Activated T-cell treated with anti-CD3 and anti-CD28 coated beads, Interleukin-2, amount 50 U/mL, for 72 hours (primary cell): ENCODE data around the gene RNF11. TPM values are rescaled to one million over a fixed set of nuclear protein-coding genes. Genes with fewer than 3 reads are reported as not detected.
A peak's percentile ranks its signal among the peaks of the same experiment; 100 is the strongest.

Source experiments
- ATAC-seq, 2 donors: fragments of 150-1000 bp; cut with Tn5 transposase; replicated peaks in 1 of 2; 2 replicates each; pipeline ENCODE4 v1.10.0; 2021; ENCODE audit warnings: moderate library complexity in 2 of 2, mild to moderate bottlenecking in 1 of 2
- DNase-seq, 2 donors: peaks; one replicate each; pipeline ENCODE4 v3.0.0; 2021 to 2022; ENCODE audit warnings: mixed read lengths in 1 of 2
- H3K27ac Mint-ChIP-seq: one replicate; pipeline ENCODE4 v1.8.0; 2022; ENCODE audit warnings: mild to moderate bottlenecking, moderate library complexity, mixed read lengths
- H3K27me3 Mint-ChIP-seq: one replicate; pipeline ENCODE4 v1.8.0; 2022; ENCODE audit warnings: low read depth, mixed read lengths
- H3K36me3 Mint-ChIP-seq, 2 donors: one replicate each; pipeline ENCODE4 v1.8.0; 2022; ENCODE audit warnings: mixed read lengths in 2 of 2, mild to moderate bottlenecking in 1 of 2; ENCODE audit not compliant: insufficient read depth in 2 of 2
- H3K4me1 Mint-ChIP-seq: one replicate; pipeline ENCODE4 v1.8.0; 2022; ENCODE audit warnings: low read depth, mixed read lengths
- H3K4me3 Mint-ChIP-seq, 2 donors: one replicate each; pipeline ENCODE4 v1.8.0; 2022; ENCODE audit warnings: mild to moderate bottlenecking in 2 of 2, mixed read lengths in 2 of 2, moderate library complexity in 2 of 2
- H3K9me3 Mint-ChIP-seq, 2 donors: one replicate each; pipeline ENCODE4 v1.8.0; 2022; ENCODE audit warnings: mixed read lengths in 2 of 2
- total RNA-seq, 2 donors: library from RNA; stranded (reverse); gene quantifications; one replicate each; pipeline ENCODE4 v1.2.3, GENCODE V29; 2022

The RNF11 gene
- total RNA-seq, 2 donors from 2014 or later, result 23.7 to 28.0 TPM

GRCh38 chr1:51305371-51305823 lies 69.3 kb downstream of the RNF11 start:
- no peak for DNase-seq
- Mint-ChIP-seq H3K27ac (no peak overlapping the region), H3K27me3 (no peaks in the 10 kb centered on the region), H3K9me3 (no peaks in the 10 kb centered on the region), H3K4me3 (no peak overlapping the region), H3K4me1 (peaks cover 28% of the 10 kb centered on the region), H3K36me3 (no peaks in the 10 kb centered on the region)
- no peak for ATAC-seq

- no peaks in the 10 kb centered on the region for H3K27me3 Mint-ChIP-seq
- no peak overlapping the region for H3K27ac Mint-ChIP-seq
- H3K9me3 Mint-ChIP-seq, result no peaks in the 10 kb centered on the region
- DNase-seq (no peak), ATAC-seq (no peak)
- peaks cover 22% of the 10 kb centered on the region for H3K4me1 Mint-ChIP-seq
- no peaks in the 10 kb centered on the region for H3K36me3 Mint-ChIP-seq
- no peak overlapping the region for H3K4me3 Mint-ChIP-seq
Observed at GRCh38 chr1:51306950-51307349, 70.9 kb downstream of the RNF11 start.

- DNase-seq (no peak), ATAC-seq (no peak)
- H3K27ac Mint-ChIP-seq, result no peak overlapping the region
- H3K36me3 Mint-ChIP-seq, result no peaks in the 10 kb centered on the region
- H3K9me3 Mint-ChIP-seq, result no peaks in the 10 kb centered on the region
- no peak overlapping the region for H3K4me3 Mint-ChIP-seq
- peaks cover 21% of the 10 kb centered on the region for H3K4me1 Mint-ChIP-seq
- no peaks in the 10 kb centered on the region for H3K27me3 Mint-ChIP-seq
Observed at GRCh38 chr1:51308636-51309035, 72.6 kb downstream of the RNF11 start.

GRCh38 chr1:51309291-51309690 lies 73.2 kb downstream of the RNF11 start:
- H3K4me1 Mint-ChIP-seq, result peaks cover 21% of the 10 kb centered on the region
- no peaks in the 10 kb centered on the region for H3K27me3 Mint-ChIP-seq
- no peaks in the 10 kb centered on the region for H3K36me3 Mint-ChIP-seq
- H3K4me3 Mint-ChIP-seq, result no peak overlapping the region
- H3K9me3 Mint-ChIP-seq, result no peaks in the 10 kb centered on the region
- H3K27ac Mint-ChIP-seq, result no peak overlapping the region
- ATAC-seq (no peak), DNase-seq (no peak)

GRCh38 chr1:51310871-51311613 lies 75.0 kb downstream of the RNF11 start:
- no peak for ATAC-seq
- Mint-ChIP-seq H3K27ac (no peak overlapping the region), H3K9me3 (no peaks in the 10 kb centered on the region), H3K27me3 (no peaks in the 10 kb centered on the region), H3K4me3 (no peak overlapping the region), H3K4me1 (peaks cover 30% of the 10 kb centered on the region), H3K36me3 (no peaks in the 10 kb centered on the region)
- no peak for DNase-seq

- Mint-ChIP-seq H3K27ac (no peak overlapping the region), H3K4me1 (peaks cover 34% of the 10 kb centered on the region), H3K4me3 (no peak overlapping the region), H3K9me3 (no peaks in the 10 kb centered on the region), H3K36me3 (no peaks in the 10 kb centered on the region), H3K27me3 (no peaks in the 10 kb centered on the region)
- DNase-seq (no peak), ATAC-seq (no peak)
Observed at GRCh38 chr1:51311826-51312225, 75.8 kb downstream of the RNF11 start.

- Mint-ChIP-seq H3K4me3 (no peak overlapping the region), H3K36me3 (no peaks in the 10 kb centered on the region), H3K9me3 (no peaks in the 10 kb centered on the region), H3K27ac (no peak overlapping the region), H3K4me1 (peaks cover 34% of the 10 kb centered on the region), H3K27me3 (no peaks in the 10 kb centered on the region)
- ATAC-seq, result no peak
- DNase-seq, result no peak
Observed at GRCh38 chr1:51312718-51313117, 76.6 kb downstream of the RNF11 start.

GRCh38 chr1:51313268-51313852 lies 77.3 kb downstream of the RNF11 start:
- no peaks in the 10 kb centered on the region for H3K36me3 Mint-ChIP-seq
- DNase-seq, result no peak
- ATAC-seq, result no peak
- peaks cover 34% of the 10 kb centered on the region for H3K4me1 Mint-ChIP-seq
- H3K27ac Mint-ChIP-seq, result no peak overlapping the region
- no peaks in the 10 kb centered on the region for H3K9me3 Mint-ChIP-seq
- no peak overlapping the region for H3K4me3 Mint-ChIP-seq
- H3K27me3 Mint-ChIP-seq, result no peaks in the 10 kb centered on the region

- ATAC-seq, result peak; percentile 81 to 83
- Mint-ChIP-seq H3K27me3 (no peaks in the 10 kb centered on the region), H3K36me3 (no peaks in the 10 kb centered on the region), H3K27ac (no peak overlapping the region), H3K9me3 (no peaks in the 10 kb centered on the region), H3K4me1 (peaks cover 34% of the 10 kb centered on the region), H3K4me3 (no peak overlapping the region)
- DNase-seq, result peak; percentile 25 to 33
Observed at GRCh38 chr1:51313961-51314777, 78.1 kb downstream of the RNF11 start.

GRCh38 chr1:51314974-51315373 lies 78.9 kb downstream of the RNF11 start:
- Mint-ChIP-seq H3K9me3 (no peaks in the 10 kb centered on the region), H3K4me1 (peaks cover 34% of the 10 kb centered on the region), H3K27me3 (no peaks in the 10 kb centered on the region), H3K4me3 (no peak overlapping the region), H3K36me3 (no peaks in the 10 kb centered on the region), H3K27ac (no peak overlapping the region)
- DNase-seq, result no peak
- no peak for ATAC-seq

GRCh38 chr1:51316113-51316845 lies 80.2 kb downstream of the RNF11 start:
- Mint-ChIP-seq H3K9me3 (no peaks in the 10 kb centered on the region), H3K27ac (no peak overlapping the region), H3K36me3 (no peaks in the 10 kb centered on the region), H3K27me3 (no peaks in the 10 kb centered on the region), H3K4me3 (no peak overlapping the region), H3K4me1 (peaks cover 27% of the 10 kb centered on the region)
- DNase-seq, result no peak
- peak; percentile 51 to 59 for ATAC-seq

GRCh38 chr1:51316846-51317120 lies 80.7 kb downstream of the RNF11 start:
- ATAC-seq (no peak), DNase-seq (no peak)
- Mint-ChIP-seq H3K4me1 (peaks cover 27% of the 10 kb centered on the region), H3K4me3 (no peak overlapping the region), H3K9me3 (no peaks in the 10 kb centered on the region), H3K27me3 (no peaks in the 10 kb centered on the region), H3K36me3 (no peaks in the 10 kb centered on the region), H3K27ac (no peak overlapping the region)

- H3K27me3 Mint-ChIP-seq, result peaks cover 2% of the 10 kb centered on the region
- DNase-seq, result no peak
Observed at GRCh38 chr1:51317798-51318197, 81.7 kb downstream of the RNF11 start.

More at GRCh38 chr1:51317798-51318197, 81.7 kb downstream of the RNF11 start:
- Mint-ChIP-seq H3K36me3 (no peaks in the 10 kb centered on the region), H3K4me1 (peaks cover 27% of the 10 kb centered on the region), H3K4me3 (no peak overlapping the region), H3K9me3 (no peaks in the 10 kb centered on the region), H3K27ac (no peak overlapping the region)
- ATAC-seq, result no peak
